Thyroid gland (tissue), 4 donors: ENCODE results near the gene CUEDC1. TPM values are rescaled to one million over a fixed set of nuclear protein-coding genes. Genes with fewer than 3 reads are reported as not detected.

Source experiments
- DNase-seq, 2 donors: peaks; one replicate each; pipeline ENCODE4 v3.0.0-alpha.2; 2019
- H3K27ac ChIP-seq, 3 donors: fragments of 200-600 bp; sonication (generic); 1 replicate in 2 of 3; 2 replicates in 1 of 3; pipeline ENCODE4 v1.5.1; 2016 to 2019; ENCODE audit warnings: mild to moderate bottlenecking in 1 of 3, moderate library complexity in 1 of 3
- H3K27me3 ChIP-seq: fragments of 200-600 bp; sonication (generic); one replicate; pipeline ENCODE4 v1.5.1; 2019
- H3K36me3 ChIP-seq, 2 donors: fragments of 200-600 bp; sonication (generic); one replicate each; pipeline ENCODE4 v1.5.1; 2016 to 2019
- H3K4me1 ChIP-seq, 2 donors: fragments of 200-600 bp; sonication (generic); one replicate each; pipeline ENCODE4 v1.5.1; 2017 to 2019
- H3K4me3 ChIP-seq, 3 donors: fragments of 200-600 bp; sonication (generic); replicated peaks in 1 of 3; 1 replicate in 2 of 3; 2 replicates in 1 of 3; pipeline ENCODE4 v1.5.1; 2016; ENCODE audit warnings: mild to moderate bottlenecking in 1 of 3
- H3K9me3 ChIP-seq: fragments of 200-600 bp; sonication (generic); one replicate; pipeline ENCODE4 v1.5.1; 2017
- CTCF ChIP-seq, 6 experiments: fragments of 200-600 bp in 3 of 6; fragments of 450-650 bp in 3 of 6; sonication (generic) in 3 of 6; IDR thresholded peaks; one replicate each; pipeline ENCODE4 v1.5.1; 2016 to 2019; ENCODE audit warnings: antibody characterized with exemption in 6 of 6, mild to moderate bottlenecking in 2 of 6, inconsistent platforms in 1 of 6, moderate library complexity in 1 of 6
- POLR2A ChIP-seq, 2 donors: fragments of 450-650 bp; IDR thresholded peaks; one replicate each; pipeline ENCODE4 v1.6.1; 2017; ENCODE audit warnings: antibody characterized with exemption in 2 of 2, mild to moderate bottlenecking in 2 of 2, moderate library complexity in 1 of 2
- WGBS, 2 donors: methylation state at CpG; one replicate each; pipeline ENCODE4 v1.1.5; 2017; 5-methylcytosine and 5-hydroxymethylcytosine counted together
- intact Hi-C: fragments of 100-400 bp; cut with DNase I; formaldehyde crosslinking; loops from one replicate; pipeline ENCODE4 v1.15.1; 2023
- total RNA-seq, 4 donors: library from RNA; depleted of rRNA; stranded (reverse); fragments of >200 nt; gene quantifications; one replicate each; pipeline ENCODE4 v1.2.3, GENCODE V29; 2016

Gene CUEDC1
- total RNA-seq, 4 donors from 2014 or later, result 25.6 to 32.3 (median 29.9) TPM

DNA sequence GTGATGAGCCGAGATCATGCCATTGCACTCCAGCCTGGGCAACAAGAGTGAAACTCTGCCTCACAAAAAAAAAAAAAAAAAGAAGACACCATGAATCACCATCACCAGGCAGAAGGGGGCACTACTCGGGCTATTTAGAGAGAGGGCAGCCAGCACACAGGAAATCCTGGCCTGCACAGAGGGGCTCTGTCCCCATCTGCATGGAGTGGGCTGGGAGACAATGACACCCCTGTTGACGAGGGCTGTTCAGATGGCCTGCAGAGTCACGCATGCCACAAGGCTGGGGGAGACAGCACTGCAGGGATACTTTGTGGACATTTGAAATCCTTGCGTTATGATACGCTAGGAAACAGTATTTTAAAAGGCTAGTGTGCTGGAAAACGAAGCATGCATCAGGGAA lies 48.3 kb downstream of the CUEDC1 start:
- TF ChIP-seq POLR2A (IDR thresholded peaks at IDR 0.05) (no peak), CTCF (IDR thresholded peaks at IDR 0.05) (no peak)
- H3K9me3 ChIP-seq, result no peaks in the 10 kb centered on the region
- intact Hi-C loops, result no loop called here
- no peak for DNase-seq
- H3K27ac ChIP-seq, result no peak overlapping the region
- 92% methylated on average over 7 of the region's 7 CpGs for WGBS, 2 donors
- peaks cover 37 to 44% of the 10 kb centered on the region in 2 donors for H3K4me1 ChIP-seq
- H3K36me3 ChIP-seq, result no peaks in the 10 kb centered on the region
- no peaks in the 10 kb centered on the region for H3K27me3 ChIP-seq
- H3K4me3 ChIP-seq, result no peak overlapping the region

GRCh38 chr17:57905875-57906455 lies 49.2 kb downstream of the CUEDC1 start:
- H3K27me3 ChIP-seq, result no peaks in the 10 kb centered on the region
- DNase-seq, result no peak
- peak overlapping the region in 1 of 3 donors; percentile 92 for H3K27ac ChIP-seq
- intact Hi-C loops, result no loop called here
- H3K9me3 ChIP-seq, result no peaks in the 10 kb centered on the region
- no peaks in the 10 kb centered on the region for H3K36me3 ChIP-seq
- no peak overlapping the region for H3K4me3 ChIP-seq
- peaks cover 40 to 49% of the 10 kb centered on the region in 2 donors for H3K4me1 ChIP-seq
- TF ChIP-seq POLR2A (IDR thresholded peaks at IDR 0.05) (no peak), CTCF (IDR thresholded peaks at IDR 0.05) (no peak)

DNA sequence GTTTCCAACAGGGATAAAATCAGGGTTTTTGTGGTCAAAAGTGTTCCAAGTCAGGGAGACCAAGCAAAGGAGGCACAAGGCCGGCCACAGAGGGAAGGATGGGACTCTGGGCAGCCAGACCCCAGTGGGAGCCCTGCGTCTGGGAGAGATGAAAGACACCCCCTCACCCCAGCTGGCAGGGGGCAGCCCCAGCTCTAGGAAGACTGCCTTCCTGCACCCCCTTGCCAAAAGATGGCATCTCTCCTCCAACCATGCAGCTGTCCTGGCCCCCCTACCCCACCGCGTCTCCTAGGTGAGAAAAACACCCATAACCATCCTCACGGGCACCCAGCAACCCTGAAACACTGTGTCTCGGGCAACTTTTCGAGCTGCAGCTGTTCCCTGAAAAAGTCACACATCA lies 51.3 kb downstream of the CUEDC1 start:
- no peak for TF ChIP-seq CTCF (IDR thresholded peaks at IDR 0.05)
- TF ChIP-seq POLR2A (IDR thresholded peaks at IDR 0.05), result no peak
- H3K4me1 ChIP-seq, result peaks cover 52 to 69% of the 10 kb centered on the region in 2 donors
- DNase-seq, result no peak

GRCh38 chr17:57902800-57903759 lies 52.1 kb downstream of the CUEDC1 start:
- Histone ChIP-seq H3K4me1 (peaks cover 61 to 78% of the 10 kb centered on the region in 2 donors), H3K9me3 (no peaks in the 10 kb centered on the region), H3K36me3 (no peaks in the 10 kb centered on the region)

More for the DNA sequence above, 51.3 kb downstream of the CUEDC1 start:
- Histone ChIP-seq H3K9me3 (no peaks in the 10 kb centered on the region), H3K4me3 (no peak overlapping the region), H3K36me3 (no peaks in the 10 kb centered on the region), H3K27ac (peak overlapping the region; percentile 35 to 92 (median 91)), H3K27me3 (no peaks in the 10 kb centered on the region)
- intact Hi-C loops, result no loop called here
- WGBS, 2 donors, result 90% methylated on average over 7 of the region's 7 CpGs

More at GRCh38 chr17:57902800-57903759, 52.1 kb downstream of the CUEDC1 start:
- TF ChIP-seq CTCF (IDR thresholded peaks at IDR 0.05) (peak in 1 of 6 experiments; percentile 10), POLR2A (IDR thresholded peaks at IDR 0.05) (peak in 1 of 2 donors; percentile 31)
- peak; percentile 99 to 100 for DNase-seq
- Histone ChIP-seq H3K4me3 (no peak overlapping the region), H3K27me3 (no peaks in the 10 kb centered on the region), H3K27ac (peak overlapping the region; percentile 91 to 92 (median 91))
- WGBS, 2 donors, result 41 to 45% methylated on average over 5 of the region's 5 CpGs
- intact Hi-C loops, result no loop called here
